Chondrocyte (in vitro differentiated cells): ENCODE measurements around the gene TBCB. TPM values are rescaled to one million over a fixed set of nuclear protein-coding genes. Genes with fewer than 3 reads are reported as not detected.
A peak's percentile ranks its signal among the peaks of the same experiment; 100 is the strongest.

Experiments
- DNase-seq: peaks from one replicate; pipeline ENCODE4 v3.0.0; 2021; ENCODE audit warnings: mixed read lengths, low spot score
- H3K27ac Mint-ChIP-seq: one replicate; pipeline ENCODE4 v1.8.0; 2021; ENCODE audit warnings: mild to moderate bottlenecking, moderate library complexity, mixed read lengths; ENCODE audit not compliant: unreplicated experiment
- H3K27me3 Mint-ChIP-seq: 2 replicates; pipeline ENCODE4 v1.8.0; 2021; ENCODE audit warnings: low read depth, mixed read lengths
- H3K36me3 Mint-ChIP-seq: 2 replicates; pipeline ENCODE4 v1.8.0; 2021; ENCODE audit warnings: low read depth, mixed read lengths
- H3K4me1 Mint-ChIP-seq: 2 replicates; pipeline ENCODE4 v1.8.0; 2021; ENCODE audit warnings: low read depth, mild to moderate bottlenecking, mixed read lengths
- H3K4me3 Mint-ChIP-seq: one replicate; pipeline ENCODE4 v1.8.0; 2021; ENCODE audit warnings: mild to moderate bottlenecking, moderate library complexity, mixed read lengths; ENCODE audit not compliant: unreplicated experiment
- H3K9me3 Mint-ChIP-seq: 2 replicates; pipeline ENCODE4 v1.8.0; 2021; ENCODE audit warnings: low read depth, mixed read lengths
- CTCF ChIP-seq: fragments of 200-600 bp; sonication (generic); IDR thresholded peaks from 2 replicates; pipeline ENCODE4 v1.5.0; 2021; ENCODE audit warnings: antibody characterized with exemption, mild to moderate bottlenecking, moderate library complexity
- total RNA-seq: library from RNA; stranded (reverse); gene quantifications from 3 replicates; pipeline ENCODE4 v1.2.1, GENCODE V29; 2021

The TBCB gene
- total RNA-seq, 1 donor from 2014 or later = 201 TPM

- peak; percentile 50 for TF ChIP-seq CTCF
- Mint-ChIP-seq H3K36me3 (peaks cover 15% of the 10 kb centered on the region), H3K9me3 (no peaks in the 10 kb centered on the region), H3K4me3 (peak within 1 kb of the TSS; percentile 97), H3K27ac (peak within 1 kb of the TSS; percentile 98), H3K27me3 (no peaks in the 10 kb centered on the region), H3K4me1 (peaks cover 26% of the 10 kb centered on the region)
- DNase-seq = peak; percentile 99
Observed at GRCh38 chr19:36139473-36140303, 24.4 kb downstream of the TBCB start, which contains the start of gene CAPNS1. Gene CAPNS1 (plus strand): TSS chr19:36140066. CDS start chr19:36141012, 946 bp downstream.

GRCh38 chr19:36140304-36141038 lies 25.2 kb downstream of the TBCB start:
- Mint-ChIP-seq H3K27me3 (no peaks in the 10 kb centered on the region), H3K9me3 (no peaks in the 10 kb centered on the region), H3K4me3 (peak overlapping the region; percentile 97), H3K4me1 (peaks cover 26% of the 10 kb centered on the region), H3K36me3 (peaks cover 18% of the 10 kb centered on the region), H3K27ac (peak overlapping the region; percentile 98)
- no peak for TF ChIP-seq CTCF
- DNase-seq = no peak

DNA sequence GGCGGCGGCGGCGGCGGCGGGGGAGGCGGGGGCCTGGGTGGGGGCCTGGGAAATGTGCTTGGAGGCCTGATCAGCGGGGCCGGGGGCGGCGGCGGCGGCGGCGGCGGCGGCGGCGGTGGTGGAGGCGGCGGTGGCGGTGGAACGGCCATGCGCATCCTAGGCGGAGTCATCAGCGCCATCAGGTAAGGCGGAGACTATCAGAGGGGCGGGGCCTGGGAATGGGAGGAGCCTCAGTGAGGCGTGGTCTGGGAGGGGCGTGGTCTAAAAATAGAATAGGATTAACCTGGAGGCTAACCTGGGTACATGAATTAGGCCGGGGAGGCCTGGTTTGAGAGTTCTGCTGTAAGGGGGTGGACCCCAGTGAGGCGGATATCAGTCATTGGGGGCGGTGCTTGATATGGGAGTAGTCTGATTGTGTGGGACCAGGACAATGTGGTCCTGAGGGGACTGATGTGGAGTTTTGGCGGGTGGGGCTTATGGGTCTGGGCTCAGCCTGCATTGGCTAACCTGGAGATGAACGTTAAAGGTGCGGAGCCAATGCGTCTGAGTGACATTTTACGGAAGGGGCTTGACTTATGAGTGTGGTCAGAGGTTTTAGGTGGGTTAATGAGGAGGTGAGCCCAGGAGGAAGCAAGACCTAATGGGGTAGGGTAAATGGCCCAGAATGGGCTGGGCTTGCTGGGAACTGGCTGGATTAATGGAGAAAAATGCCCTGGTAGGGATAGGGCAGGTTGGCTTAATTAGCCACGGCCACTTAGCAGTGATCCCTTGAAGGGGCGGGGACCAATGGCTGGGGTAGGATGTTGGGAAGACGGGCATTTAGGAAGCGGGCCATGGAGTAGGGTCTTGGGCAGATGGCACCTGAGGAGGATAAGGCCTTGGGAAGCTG lies 26.0 kb downstream of the TBCB start:
- no peak for DNase-seq
- H3K36me3 Mint-ChIP-seq = peaks cover 25% of the 10 kb centered on the region
- peak overlapping the region; percentile 97 for H3K4me3 Mint-ChIP-seq

DNA sequence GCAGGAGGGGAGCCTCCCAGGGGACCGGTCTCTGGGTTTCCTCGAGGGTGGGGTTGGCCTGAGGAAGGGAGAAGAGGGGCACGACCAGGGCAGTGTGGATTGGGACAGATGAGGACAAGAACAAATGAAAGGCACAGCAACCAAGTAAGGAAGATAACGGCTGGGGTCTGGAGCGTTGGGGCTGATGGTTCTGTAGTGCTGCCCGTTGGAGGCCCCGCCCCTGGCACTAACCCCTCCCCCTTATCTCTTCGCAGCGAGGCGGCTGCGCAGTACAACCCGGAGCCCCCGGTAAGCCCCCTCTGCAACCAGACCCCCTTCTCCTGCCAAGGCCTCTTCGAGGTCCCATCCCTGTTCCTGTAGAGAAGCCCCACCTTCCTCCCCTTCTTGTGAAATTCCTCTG lies 26.8 kb downstream of the TBCB start:
- H3K9me3 Mint-ChIP-seq = no peaks in the 10 kb centered on the region
- no peak for DNase-seq
- TF ChIP-seq CTCF = no peak
- H3K27ac Mint-ChIP-seq = peak overlapping the region; percentile 71
- H3K36me3 Mint-ChIP-seq = peaks cover 32% of the 10 kb centered on the region
- no peaks in the 10 kb centered on the region for H3K27me3 Mint-ChIP-seq
- H3K4me3 Mint-ChIP-seq = peak overlapping the region; percentile 97
- H3K4me1 Mint-ChIP-seq = peaks cover 12% of the 10 kb centered on the region

More for the DNA sequence above, 26.0 kb downstream of the TBCB start:
- no peaks in the 10 kb centered on the region for H3K27me3 Mint-ChIP-seq
- TF ChIP-seq CTCF = no peak
- peaks cover 20% of the 10 kb centered on the region for H3K4me1 Mint-ChIP-seq
- H3K27ac Mint-ChIP-seq = peak overlapping the region; percentile 98
- no peaks in the 10 kb centered on the region for H3K9me3 Mint-ChIP-seq
